ENCODE results near the gene SH3TC1.

The SH3TC1 gene

GRCh38 chr4:8263397-8263796 lies 64.3 kb downstream of the SH3TC1 start:
- no peak for DNase-seq

GRCh38 chr4:8264106-8264505 lies 65.0 kb downstream of the SH3TC1 start:
- DNase-seq, result no peak

- DNase-seq, result no peak
Measured at GRCh38 chr4:8265171-8265929, 66.3 kb downstream of the SH3TC1 start.

- DNase-seq, result no peak
Measured at GRCh38 chr4:8266088-8266487, 67.0 kb downstream of the SH3TC1 start.

GRCh38 chr4:8266508-8266907 lies 67.4 kb downstream of the SH3TC1 start:
- no peak for DNase-seq

- DNase-seq, result no peak
Measured at GRCh38 chr4:8267077-8267476, 68.0 kb downstream of the SH3TC1 start.

GRCh38 chr4:8268211-8268610 lies 69.1 kb downstream of the SH3TC1 start:
- DNase-seq, result no peak

GRCh38 chr4:8268901-8269534 lies 69.9 kb downstream of the SH3TC1 start:
- no peak for DNase-seq

- DNase-seq, result peak; percentile 67
Measured at GRCh38 chr4:8269535-8270417, 70.7 kb downstream of the SH3TC1 start, which contains the start of gene HTRA3. Gene HTRA3, plus strand, starts transcription at chr4:8269754. Its CDS starts 215 bp downstream, at chr4:8269969.

- DNase-seq, result no peak
Measured at GRCh38 chr4:8270418-8270771, 71.3 kb downstream of the SH3TC1 start.

GRCh38 chr4:8270912-8271815 lies 72.1 kb downstream of the SH3TC1 start:
- no peak for DNase-seq

- DNase-seq, result no peak
Measured at GRCh38 chr4:8271821-8272220, 72.7 kb downstream of the SH3TC1 start.

GRCh38 chr4:8272472-8273428 lies 73.7 kb downstream of the SH3TC1 start:
- DNase-seq, result no peak

GRCh38 chr4:8273450-8273849 lies 74.4 kb downstream of the SH3TC1 start:
- no peak for DNase-seq

GRCh38 chr4:8274066-8274652 lies 75.1 kb downstream of the SH3TC1 start:
- no peak for DNase-seq

GRCh38 chr4:8274765-8275547 lies 75.9 kb downstream of the SH3TC1 start:
- DNase-seq, result peak; percentile 76

- no peak for DNase-seq
Measured at GRCh38 chr4:8275548-8275910, 76.4 kb downstream of the SH3TC1 start.

GRCh38 chr4:8276358-8277240 lies 77.5 kb downstream of the SH3TC1 start:
- DNase-seq, result no peak

Data from right kidney (tissue), 1 donor.